Cardiac fibroblast (primary cell): ENCODE results near the gene KRTAP4-11.
"Not testable (repeated sequence)": the region's sequence is repeated elsewhere in the genome, so short reads cannot be mapped to it uniquely, and the experiment has no call there.

ENCODE experiments used
- DNase-seq, 2 donors: peaks; one replicate each; pipeline versions ENCODE4 v3.0.0 to v3.0.0-alpha.2; 2010; ENCODE audit warnings: low read depth in 2 of 2
- H3K4me3 ChIP-seq, 2 donors: replicated peaks in 1 of 2; 1 replicate in 1 of 2; 2 replicates in 1 of 2; pipeline ENCODE4 v1.5.1; 2011; ENCODE audit warnings: low read depth in 2 of 2, low read length in 2 of 2, mild to moderate bottlenecking in 2 of 2, moderate library complexity in 1 of 2
- CTCF ChIP-seq: IDR thresholded peaks from one replicate; pipeline ENCODE4 v1.5.1; 2011; ENCODE audit warnings: low read depth, mild to moderate bottlenecking, low read length, inconsistent platforms

Gene KRTAP4-11

GRCh38 chr17:41133880-41134735 lies 15.9 kb upstream of the KRTAP4-11 start:
- DNase-seq: no peak
- TF ChIP-seq CTCF: no peak

GRCh38 chr17:41131979-41132378 lies 13.8 kb upstream of the KRTAP4-11 start:
- no peak overlapping the region for H3K4me3 ChIP-seq
- DNase-seq: peak in 1 of 2 donors; percentile 12
- TF ChIP-seq CTCF: no peak

More at GRCh38 chr17:41133880-41134735, 15.9 kb upstream of the KRTAP4-11 start:
- H3K4me3 ChIP-seq: no peak overlapping the region

GRCh38 chr17:41127371-41127770 lies 9.2 kb upstream of the KRTAP4-11 start:
- no peak for TF ChIP-seq CTCF
- no peak overlapping the region for H3K4me3 ChIP-seq
- DNase-seq: no peak

- no peak overlapping the region for H3K4me3 ChIP-seq
- no peak for TF ChIP-seq CTCF
- DNase-seq: no peak
These were observed 8.2 kb upstream of the KRTAP4-11 start for GRCh38 chr17:41126412-41126811.

- no peak for TF ChIP-seq CTCF
- no peak for DNase-seq
- H3K4me3 ChIP-seq: no peak overlapping the region
These were observed 6.9 kb upstream of the KRTAP4-11 start for GRCh38 chr17:41125064-41125463.

- not testable (repeated sequence) for H3K4me3 ChIP-seq, DNase-seq
These were observed 5.8 kb upstream of the KRTAP4-11 start, which contains the start of gene KRTAP4-12 for GRCh38 chr17:41123991-41124371. TSS of gene KRTAP4-12 (minus strand) at chr17:41124182. CDS start at chr17:41124122, 60 bp downstream.

- DNase-seq, H3K4me3 ChIP-seq: not testable (repeated sequence)
These were observed 5.3 kb upstream of the KRTAP4-11 start for GRCh38 chr17:41123292-41123990.

GRCh38 chr17:41121742-41122141 lies 3.6 kb upstream of the KRTAP4-11 start:
- DNase-seq: no peak
- H3K4me3 ChIP-seq: no peak overlapping the region
- TF ChIP-seq CTCF: no peak

- not testable (repeated sequence) for H3K4me3 ChIP-seq, DNase-seq
These were observed 1.8 kb upstream of the KRTAP4-11 start for GRCh38 chr17:41119696-41120690.
